Activated CD8-positive, alpha-beta memory T cell treated with anti-CD3 and anti-CD28 coated beads, Interleukin-2, amount 50 U/mL, for 24 hours (primary cell): ENCODE data around the gene TMEM135.
"Not testable (repeated sequence)": the region's sequence is repeated elsewhere in the genome, so short reads cannot be mapped to it uniquely, and the experiment has no call there.

Source experiments
- DNase-seq: peaks from one replicate; pipeline ENCODE4 v3.0.0-alpha.2; 2020; ENCODE audit errors: extremely low read depth

The TMEM135 gene

GRCh38 chr11:87076874-87077429 is 39.2 kb downstream of the TMEM135 start:
- no peak for DNase-seq

GRCh38 chr11:87081358-87081757 is 43.6 kb downstream of the TMEM135 start:
- no peak for DNase-seq

- DNase-seq = no peak
Observed at GRCh38 chr11:87082590-87082989, 44.9 kb downstream of the TMEM135 start.

- DNase-seq = no peak
Observed at GRCh38 chr11:87083029-87083428, 45.3 kb downstream of the TMEM135 start.

GRCh38 chr11:87092159-87092558 is 54.4 kb downstream of the TMEM135 start:
- no peak for DNase-seq

- no peak for DNase-seq
Observed at GRCh38 chr11:87092567-87092966, 54.8 kb downstream of the TMEM135 start.

- no peak for DNase-seq
Observed at GRCh38 chr11:87097582-87097981, 59.8 kb downstream of the TMEM135 start.

GRCh38 chr11:87101956-87102580 is 64.3 kb downstream of the TMEM135 start:
- no peak for DNase-seq

GRCh38 chr11:87105826-87106225 is 68.1 kb downstream of the TMEM135 start:
- not testable (repeated sequence) for DNase-seq

- not testable (repeated sequence) for DNase-seq
Observed at GRCh38 chr11:87107379-87107778, 69.6 kb downstream of the TMEM135 start.

GRCh38 chr11:87110443-87111131 is 72.9 kb downstream of the TMEM135 start:
- DNase-seq = no peak

GRCh38 chr11:87114093-87114492 is 76.4 kb downstream of the TMEM135 start:
- no peak for DNase-seq

GRCh38 chr11:87116185-87116584 is 78.5 kb downstream of the TMEM135 start:
- no peak for DNase-seq

- DNase-seq = no peak
Observed at GRCh38 chr11:87120937-87121336, 83.2 kb downstream of the TMEM135 start.

GRCh38 chr11:87122852-87123251 is 85.1 kb downstream of the TMEM135 start:
- no peak for DNase-seq

- no peak for DNase-seq
Observed at GRCh38 chr11:87125257-87125656, 87.5 kb downstream of the TMEM135 start.

- DNase-seq = no peak
Observed at GRCh38 chr11:87127101-87127500, 89.4 kb downstream of the TMEM135 start.

GRCh38 chr11:87128372-87128771 is 90.6 kb downstream of the TMEM135 start:
- no peak for DNase-seq

- no peak for DNase-seq
Observed at GRCh38 chr11:87134524-87135106, 96.9 kb downstream of the TMEM135 start.

GRCh38 chr11:87136236-87136635 is 98.5 kb downstream of the TMEM135 start:
- DNase-seq = no peak

- DNase-seq = no peak
Observed at GRCh38 chr11:87137711-87138110, 100.0 kb downstream of the TMEM135 start.

- no peak for DNase-seq
Observed at GRCh38 chr11:87139475-87139874, 101.7 kb downstream of the TMEM135 start.

- no peak for DNase-seq
Observed at GRCh38 chr11:87141322-87141721, 103.6 kb downstream of the TMEM135 start.
